Fibroblast of skin of abdomen (primary cell): Measurements from ENCODE around the gene ABHD17C.
A peak's percentile ranks its signal among the peaks of the same experiment; 100 is the strongest.
"Not testable (repeated sequence)": the region's sequence is repeated elsewhere in the genome, so short reads cannot be mapped to it uniquely, and the experiment has no call there.

ENCODE experiments used
- DNase-seq: peaks from one replicate; pipeline ENCODE4 v3.0.0-alpha.2; 2013

The ABHD17C gene

DNA sequence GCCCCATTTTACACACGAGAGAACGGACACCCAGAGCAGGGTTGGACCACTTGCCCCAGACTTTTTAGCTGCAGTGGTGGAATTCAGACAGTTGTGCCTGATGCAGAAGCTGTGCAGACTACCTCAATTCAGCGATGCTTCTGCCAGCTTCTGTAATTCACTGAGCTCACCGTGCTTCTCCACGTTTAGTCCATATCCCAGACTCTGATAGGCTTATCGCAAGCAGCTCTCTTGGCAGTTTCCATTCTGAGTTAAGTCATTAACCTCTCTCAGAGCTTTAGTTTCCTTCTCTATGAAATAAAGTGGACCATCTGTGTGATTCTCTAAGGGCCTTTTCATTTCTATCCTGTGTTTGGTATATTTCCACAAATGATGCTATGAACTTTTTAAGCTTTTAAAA lies 37.1 kb downstream of the ABHD17C start:
- DNase-seq = no peak

DNA sequence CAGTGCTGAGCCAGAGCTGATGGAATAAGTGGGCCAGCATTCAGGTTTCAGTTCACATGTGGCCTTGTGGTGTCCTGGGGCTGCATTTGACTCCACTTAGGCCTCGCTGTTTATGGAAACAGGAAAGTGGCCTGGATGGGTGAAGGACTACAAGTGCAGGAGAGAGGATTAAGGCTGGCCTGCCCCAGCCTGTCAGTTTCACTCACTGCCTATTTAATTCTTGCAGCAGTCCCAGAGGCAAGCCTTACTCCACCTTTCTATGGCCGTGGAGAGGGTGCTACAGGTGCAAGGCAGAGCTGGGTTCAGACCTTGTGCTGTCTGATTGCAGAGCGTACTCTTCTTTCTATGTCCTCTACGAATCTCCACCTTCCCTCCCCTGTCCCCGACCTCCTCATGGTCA lies 37.7 kb downstream of the ABHD17C start:
- DNase-seq = no peak

DNA sequence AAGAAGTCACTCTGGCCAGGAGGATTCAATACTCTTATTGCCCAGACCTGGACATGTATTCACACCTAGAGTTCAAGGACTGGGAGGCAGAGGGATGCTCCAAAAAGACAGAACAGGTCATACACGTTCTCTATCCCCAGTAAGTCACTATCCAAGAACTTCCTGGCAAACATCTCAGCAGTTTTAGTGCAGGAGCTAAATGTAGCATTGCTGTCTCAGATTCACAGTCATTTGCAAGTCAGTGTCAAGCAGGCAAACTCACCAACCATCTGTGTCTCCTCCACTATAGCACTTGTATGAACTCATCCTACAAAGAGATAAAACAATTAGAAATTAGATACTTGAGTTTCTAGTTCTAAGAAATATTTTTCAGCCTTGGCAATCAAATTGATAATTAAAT lies 38.4 kb downstream of the ABHD17C start:
- DNase-seq = no peak

DNA sequence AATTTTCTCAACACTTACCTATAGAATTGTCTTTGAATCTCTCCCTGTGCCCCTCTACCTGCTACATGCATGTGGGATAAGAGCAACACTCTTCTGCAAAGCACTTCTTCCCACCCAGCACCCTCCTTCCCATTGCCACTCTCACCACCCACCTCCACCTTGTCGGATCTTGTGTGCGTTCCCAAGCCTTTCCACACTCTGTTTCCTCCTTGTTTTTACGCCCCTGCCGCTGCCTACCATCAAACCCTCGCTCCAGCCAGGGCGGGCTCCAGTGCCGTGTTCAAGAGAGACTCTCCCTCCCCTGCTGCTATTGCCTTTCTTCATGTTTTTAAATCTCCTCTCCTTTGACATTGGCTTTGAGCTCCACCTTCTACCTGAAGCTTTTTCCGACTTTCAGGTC lies 40.2 kb downstream of the ABHD17C start:
- DNase-seq = no peak

DNA sequence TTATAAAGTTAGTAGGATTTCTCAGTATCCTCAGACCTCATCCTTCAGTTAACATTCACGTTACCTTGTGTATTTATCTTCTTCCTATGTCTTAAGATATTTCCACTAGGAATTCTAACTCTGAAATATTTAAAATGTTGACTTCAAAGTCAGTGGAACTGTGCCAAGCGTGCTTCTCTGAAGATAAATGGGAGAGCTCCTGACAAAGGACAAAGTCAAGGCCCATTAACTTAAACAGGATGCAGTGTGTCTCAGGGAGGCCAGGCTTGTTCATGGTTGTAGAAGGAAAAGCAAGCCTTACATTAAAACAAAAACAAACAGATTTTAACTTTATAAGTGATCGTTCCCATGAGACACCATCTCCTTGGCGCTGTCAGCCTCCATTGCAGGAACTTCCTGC lies 41.5 kb downstream of the ABHD17C start:
- no peak for DNase-seq

DNA sequence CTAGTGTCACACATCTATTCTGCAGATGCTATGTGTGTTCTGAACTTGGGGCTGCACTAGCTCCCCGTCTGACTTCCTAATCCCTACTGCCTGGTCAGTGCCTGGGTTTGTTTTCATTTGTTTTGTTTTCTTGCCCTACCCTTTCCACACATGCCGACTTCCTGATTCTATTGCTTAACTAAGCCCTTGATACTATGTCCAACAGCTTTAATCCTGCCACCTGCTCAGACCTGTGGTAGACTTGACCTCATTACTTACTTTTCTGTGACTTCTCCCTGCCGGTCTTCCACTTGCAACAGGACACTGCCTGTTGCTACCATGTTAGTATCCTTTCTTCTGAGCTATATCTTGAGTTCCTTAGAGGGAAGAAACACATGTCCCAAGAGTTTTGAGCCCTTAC lies 44.8 kb downstream of the ABHD17C start:
- DNase-seq = no peak

DNA sequence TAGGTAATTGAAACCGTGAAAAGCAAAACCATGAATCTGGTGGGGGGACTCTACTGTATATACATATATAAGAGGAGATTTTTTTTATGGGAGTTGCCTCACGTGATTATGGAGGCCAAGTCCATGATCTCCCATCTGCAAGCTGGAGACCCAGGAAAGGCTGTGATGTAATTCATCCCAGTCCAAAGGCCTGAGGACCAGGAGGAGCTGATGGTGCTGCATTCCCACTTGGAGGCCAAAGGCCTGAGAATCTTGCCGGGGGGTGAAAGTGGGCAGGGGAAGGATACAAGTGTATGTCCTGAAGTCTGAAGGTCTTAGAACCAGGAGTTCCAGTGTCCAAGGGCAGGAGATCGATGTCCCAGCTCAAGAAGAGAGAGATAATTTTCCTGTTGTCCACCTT lies 47.0 kb downstream of the ABHD17C start:
- no peak for DNase-seq

DNA sequence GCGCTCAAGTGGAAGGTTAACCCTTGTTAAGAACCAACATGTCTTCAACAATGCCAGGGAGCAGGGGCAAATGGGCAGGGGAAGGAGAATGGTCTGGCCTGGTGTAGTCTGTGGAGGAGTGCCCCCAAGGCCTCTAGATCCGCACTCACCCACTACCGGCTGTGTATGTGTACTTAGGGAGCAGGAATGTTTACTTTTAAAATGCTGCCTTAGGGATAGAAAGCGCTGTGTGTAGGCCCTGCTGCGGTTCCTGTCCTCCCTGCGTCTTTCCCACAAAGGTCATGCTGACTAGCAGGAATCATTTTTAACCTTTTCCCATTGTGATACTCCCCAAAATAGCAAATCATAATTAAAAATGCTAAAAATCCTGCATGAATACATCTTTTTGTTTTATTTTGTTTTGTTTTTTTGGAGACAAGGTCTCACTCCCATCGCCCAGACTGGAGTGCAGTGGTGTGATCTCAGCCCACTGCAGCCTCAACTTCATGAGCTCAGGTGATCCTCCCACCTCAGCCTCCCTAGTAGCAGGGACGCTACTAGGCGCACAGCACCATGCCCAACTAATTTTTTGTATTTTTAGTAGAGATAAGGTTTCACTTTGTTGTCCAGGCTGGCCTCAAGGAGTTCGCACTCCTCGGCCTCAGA lies 48.2 kb downstream of the ABHD17C start:
- DNase-seq = no peak

DNA sequence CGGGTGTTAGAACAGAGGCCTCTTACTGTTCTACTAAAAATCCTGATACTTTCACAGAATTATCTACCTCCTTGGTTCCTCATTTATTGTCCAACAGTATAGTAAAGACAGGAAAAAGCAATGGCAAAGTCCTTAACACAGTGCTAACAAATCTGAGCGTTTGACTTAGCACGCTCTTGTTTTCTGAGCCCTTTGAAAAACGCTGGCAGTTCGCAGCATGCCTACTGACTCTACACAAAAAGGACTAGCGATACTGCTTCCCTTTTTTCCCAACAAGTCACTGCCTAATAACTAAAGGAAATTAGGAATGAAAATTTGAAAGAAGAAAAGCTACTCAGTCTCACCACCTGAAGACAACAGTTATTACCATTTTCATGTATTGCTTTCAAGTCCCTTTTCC lies 49.3 kb downstream of the ABHD17C start:
- DNase-seq = no peak

DNA sequence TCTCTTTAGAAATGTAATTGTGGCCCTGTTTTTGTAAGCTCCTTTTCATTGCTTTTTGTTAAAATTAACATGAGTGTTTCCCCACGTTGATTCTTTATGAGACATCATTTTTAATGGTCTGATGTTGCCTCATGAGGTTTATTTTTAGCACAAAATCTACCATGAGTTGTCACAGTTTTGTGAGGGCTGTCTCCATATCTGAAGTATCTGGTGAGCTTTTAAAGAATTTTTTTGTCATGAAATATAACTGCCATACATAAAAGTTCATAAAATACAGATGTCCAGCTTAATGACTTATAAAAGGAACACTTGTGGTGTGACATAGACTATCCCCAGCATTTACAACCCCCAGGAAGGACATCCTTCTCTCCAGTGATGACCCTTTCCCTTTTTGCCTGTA lies 49.7 kb downstream of the ABHD17C start:
- DNase-seq = peak; percentile 52

DNA sequence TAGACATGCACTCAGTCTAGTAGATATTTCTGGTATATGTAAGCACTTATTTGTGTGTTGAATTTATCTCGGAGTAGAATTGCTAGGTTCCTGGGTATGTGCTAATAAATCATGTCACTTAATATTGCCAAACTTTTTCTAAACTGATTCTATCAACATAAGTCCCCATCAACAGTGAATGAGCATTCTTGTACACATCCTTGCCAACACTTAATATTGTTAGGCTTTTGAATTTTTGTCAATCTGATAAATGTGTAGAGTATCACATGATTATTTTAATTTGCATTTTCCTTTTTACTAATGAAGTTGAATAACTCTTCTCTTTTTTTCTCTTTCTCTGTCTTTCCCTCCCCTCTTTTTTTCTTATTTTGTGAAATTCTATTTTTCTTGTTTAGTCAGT lies 50.8 kb downstream of the ABHD17C start:
- no peak for DNase-seq

DNA sequence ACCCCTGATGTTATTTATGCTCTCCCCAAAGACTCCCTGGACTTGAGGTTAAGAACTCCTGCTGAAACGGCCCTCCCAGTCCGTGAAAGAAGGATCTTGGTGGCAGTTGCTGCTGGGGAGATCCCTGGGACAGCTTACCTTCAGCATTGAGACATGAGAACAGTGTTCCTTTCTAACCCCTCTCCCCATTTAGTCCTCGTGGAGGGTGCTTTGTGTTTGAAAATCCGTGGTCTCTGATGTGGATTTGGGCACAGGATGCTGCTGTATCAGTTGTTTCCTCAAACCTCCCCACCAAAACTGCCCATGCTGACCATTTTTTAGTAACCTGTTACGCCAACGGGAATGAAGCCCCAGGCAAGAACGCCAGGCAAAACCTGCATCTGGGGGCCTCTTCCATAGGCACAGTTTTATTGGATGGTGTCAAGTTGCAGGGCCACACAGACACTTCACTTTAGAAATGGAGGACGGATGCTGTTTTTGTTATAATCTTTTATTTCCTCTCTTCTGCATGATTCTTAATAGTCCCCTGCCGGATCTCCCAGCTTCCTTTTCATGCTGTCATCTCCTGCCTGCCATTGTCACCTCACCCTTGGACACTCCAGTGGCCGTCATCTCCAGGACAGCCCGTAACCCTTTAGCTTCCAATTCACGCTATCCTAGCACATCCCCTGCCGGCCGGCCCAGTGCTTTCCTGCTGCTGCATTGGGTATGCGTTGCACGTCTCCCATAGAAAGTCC lies 52.4 kb downstream of the ABHD17C start:
- DNase-seq = no peak

DNA sequence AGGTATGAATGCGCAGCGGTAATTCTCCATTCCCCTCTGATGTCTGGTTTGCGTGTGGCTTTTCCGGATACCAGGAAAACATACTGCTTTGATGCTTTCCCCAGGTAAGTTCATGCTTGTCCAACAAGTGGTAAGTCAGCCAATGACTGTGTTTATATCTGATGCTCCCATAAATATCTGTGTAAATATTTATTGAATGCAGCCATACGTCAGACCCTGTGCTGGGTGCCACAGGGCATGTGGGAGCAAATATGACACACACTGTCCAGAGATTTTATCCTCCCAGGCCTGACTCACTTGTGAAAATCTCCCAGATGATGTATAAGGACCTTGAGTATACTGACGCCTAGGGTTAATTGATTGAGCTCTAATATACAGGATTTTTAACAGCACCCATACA lies 54.5 kb downstream of the ABHD17C start:
- DNase-seq = no peak

DNA sequence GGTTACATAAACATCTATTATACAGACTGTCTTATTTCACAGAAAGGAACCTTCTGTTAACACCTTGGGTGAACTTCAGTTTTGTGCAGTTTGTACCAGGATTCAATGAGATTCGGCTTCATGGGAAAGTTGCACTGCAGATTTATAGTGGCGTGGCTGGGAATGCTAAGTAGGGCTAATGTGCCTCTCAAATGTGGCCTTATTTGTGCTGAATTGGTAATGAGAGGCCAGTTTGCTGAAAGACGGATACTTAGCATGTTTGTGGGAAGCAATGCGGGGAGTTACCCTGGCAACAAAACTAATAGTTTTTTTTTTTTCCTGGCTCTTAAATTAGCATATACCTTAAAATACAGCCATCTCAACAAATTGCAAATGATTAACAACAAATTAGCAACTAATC lies 55.5 kb downstream of the ABHD17C start:
- DNase-seq = no peak

DNA sequence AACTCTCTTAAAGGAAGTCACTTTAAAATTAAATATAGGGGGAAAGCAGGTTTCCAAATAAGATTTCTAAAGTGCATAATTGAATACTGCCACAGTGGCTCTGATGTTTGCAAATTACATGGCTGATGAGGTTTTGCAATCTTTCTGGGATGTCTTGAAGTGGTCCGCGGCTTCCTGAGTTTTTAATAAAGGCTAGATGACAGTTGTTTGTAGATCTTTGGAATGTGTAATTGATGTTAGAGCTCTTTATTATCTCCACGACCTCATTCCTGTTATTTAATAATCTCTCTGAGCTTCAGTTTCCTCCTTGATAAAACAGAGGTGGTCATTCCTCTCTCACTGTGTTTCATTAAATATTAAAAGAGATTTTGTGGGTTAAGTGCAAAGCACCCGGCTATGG lies 57.1 kb downstream of the ABHD17C start:
- DNase-seq = no peak

DNA sequence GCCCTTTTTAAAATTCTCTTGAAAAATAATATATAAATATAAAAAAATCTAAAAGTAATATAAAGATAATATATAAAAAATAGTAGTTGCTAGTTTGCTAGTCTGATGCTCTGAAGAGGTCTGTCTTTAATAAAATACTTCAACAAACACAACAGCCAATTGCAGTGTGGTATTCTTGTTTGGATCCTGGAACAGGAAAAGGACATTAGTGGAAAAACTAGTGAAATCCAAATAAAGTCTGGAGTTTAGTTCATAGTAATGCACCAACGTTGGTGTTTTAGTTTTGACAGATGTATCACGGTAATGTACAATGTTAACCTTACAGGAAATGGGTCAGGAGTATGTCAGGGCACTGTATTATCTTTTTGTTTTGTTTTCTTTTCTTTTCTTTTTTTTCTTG lies 58.1 kb downstream of the ABHD17C start:
- DNase-seq = no peak

DNA sequence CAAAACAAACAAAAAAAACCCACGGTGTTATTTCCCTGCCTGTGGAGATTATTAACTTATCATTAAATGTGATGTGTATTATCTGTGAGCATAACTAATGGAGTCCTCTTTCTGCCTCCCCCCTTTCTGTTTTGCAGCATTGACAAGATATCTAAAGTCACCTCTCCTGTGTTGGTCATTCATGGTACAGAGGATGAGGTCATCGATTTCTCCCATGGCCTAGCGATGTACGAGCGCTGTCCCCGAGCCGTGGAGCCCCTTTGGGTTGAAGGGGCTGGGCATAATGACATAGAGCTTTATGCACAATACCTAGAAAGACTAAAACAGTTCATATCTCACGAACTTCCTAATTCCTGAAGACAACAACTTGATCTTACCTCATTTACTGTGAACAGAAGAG lies 58.9 kb downstream of the ABHD17C start:
- no peak for DNase-seq

DNA sequence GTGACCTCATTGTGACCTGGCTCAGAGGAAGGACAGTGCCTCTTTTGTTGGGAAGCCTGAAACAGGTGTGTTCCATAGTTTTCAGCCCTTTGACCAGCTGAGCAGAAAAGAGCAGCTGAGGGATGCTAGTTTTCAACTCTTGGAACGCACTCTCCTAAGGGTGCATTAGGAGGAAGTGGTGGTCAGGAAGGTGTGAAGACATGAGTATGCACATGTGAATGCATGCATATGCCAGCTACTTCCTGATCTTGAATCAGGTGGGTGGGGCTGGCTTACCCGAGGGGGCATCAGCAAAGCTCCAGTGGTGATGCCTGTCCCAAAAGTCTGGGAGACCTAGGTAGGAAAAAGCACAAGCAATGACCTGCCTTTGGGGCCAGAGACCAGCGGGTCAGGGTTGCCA lies 60.8 kb downstream of the ABHD17C start:
- no peak for DNase-seq

DNA sequence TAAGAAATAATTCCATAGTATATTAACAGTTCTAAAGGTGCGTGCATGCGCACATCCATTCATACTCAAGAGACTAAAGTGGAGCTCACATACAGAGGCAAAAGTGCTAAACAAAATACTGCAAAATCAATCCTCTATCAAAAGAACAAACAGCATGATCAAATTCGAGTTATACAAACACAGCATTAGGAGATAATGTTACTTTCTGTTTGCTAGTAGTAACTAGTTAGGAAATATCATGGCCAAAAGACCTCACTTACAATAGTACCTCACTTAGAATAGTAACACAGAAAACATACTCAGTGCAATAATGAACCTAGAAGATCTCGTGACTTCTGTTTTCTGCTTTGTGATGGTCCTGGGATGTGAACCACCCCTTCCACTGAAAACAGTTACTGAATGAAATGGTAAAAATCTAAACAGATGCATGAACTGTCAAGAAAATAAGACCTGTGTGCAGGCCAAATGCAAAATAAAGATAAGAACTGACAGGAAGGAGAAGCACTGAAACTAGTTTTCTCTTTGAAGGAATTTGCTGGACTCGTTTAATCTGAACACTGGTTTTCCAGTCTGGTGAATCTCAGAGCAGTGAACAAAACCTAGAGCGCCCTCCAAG lies 63.1 kb downstream of the ABHD17C start:
- DNase-seq = no peak

DNA sequence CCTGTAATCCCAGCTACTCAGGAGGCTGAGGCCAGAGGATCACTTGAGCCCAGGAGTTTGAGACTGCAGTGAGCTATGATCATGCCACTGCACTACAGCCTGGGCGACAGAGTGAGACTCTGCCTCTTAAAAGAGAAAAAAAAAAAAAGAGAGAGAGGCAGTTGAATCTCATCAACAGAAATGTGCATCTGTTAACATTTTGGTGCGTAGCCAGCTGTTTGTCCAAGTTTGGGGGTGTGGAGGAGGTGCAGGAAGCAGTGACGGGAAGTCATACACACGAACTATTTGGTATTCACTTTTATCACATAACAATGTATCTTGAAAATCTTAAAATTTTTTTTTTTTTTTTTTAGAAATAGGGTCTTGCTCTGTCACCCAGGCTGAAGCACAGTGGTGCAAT lies 65.8 kb downstream of the ABHD17C start:
- peak; percentile 30 for DNase-seq

DNA sequence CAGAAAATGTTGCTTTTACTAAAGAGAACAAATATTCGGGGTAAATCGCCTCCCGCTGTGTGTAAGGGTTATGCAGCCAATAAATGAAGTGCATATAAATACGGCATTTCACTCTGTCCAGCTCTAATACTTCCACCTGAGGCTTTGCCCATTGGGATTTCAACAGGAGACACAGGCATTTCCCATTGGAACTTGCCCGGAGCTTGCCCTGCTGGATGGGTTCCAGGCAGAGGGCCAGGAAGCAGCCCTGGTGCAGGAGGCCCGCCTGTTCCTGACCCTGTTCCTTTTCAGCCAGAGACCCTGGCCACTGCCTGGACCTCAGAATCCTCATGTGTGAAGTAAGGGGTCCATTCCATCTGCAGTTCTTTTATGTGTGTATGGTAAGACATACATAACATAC lies 66.6 kb downstream of the ABHD17C start:
- no peak for DNase-seq

DNA sequence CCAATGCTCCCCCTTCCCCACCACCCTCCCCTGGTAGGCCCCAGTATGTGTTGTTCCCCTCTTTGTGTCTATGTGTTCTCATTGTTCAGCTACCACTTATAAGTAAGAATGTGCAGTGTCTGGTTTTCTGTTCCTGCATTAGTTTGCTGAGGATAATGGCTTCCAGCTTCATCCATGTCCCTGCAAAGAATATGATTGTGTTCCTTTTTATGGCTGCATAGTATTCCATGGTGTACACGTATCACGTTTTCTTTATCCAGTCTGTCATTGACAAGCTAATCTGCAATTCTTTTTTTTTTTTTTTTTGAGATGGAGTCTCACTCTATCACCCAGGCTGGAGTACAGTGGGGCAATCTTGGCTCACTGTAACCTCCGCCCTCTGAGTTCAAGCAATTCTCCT lies 68.1 kb downstream of the ABHD17C start:
- DNase-seq = not testable (repeated sequence)

DNA sequence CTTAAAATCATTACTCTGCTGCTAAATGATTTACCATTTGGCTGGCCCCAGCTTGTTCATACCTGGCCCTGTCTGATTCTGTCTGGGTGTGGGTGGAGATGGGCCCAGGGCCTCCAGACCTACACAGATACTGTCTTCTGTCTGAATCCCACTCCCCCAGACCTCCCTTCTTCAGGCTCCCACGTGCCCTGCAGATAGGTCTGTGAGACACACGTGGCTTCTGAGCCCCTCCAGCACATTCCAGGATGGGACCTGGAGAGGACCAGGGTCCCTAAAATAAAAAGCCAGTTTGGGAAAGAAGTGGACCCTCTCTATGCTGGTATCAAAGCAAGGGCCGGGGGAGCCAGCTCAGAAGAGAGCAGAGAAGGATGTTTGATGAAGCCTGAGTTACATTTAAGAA lies 69.4 kb downstream of the ABHD17C start:
- no peak for DNase-seq

DNA sequence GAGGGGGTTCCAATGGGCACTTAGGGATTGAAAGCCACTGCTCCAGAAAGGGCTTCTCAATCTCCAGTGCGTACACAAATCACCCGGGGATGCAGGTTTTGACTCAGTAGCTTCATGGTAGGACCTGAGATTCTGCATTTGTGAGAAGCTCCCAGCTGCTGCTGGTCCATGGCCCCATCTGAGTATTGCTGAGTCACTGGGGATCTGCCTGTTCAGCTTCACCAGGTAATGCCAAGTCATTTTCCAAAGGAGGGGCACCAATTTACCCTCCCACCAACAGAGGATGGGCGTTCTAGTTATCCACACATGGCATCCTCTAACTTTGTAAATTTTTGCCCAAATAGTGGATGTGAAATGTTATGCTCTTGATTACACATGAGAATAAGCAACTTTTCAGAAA lies 71.2 kb downstream of the ABHD17C start:
- DNase-seq = no peak
